SJSA1 (cell line): Measurements from ENCODE around the gene TMEM59. TPM values are rescaled to one million over a fixed set of nuclear protein-coding genes. Genes with fewer than 3 reads are reported as not detected.
"Not testable (repeated sequence)": the region's sequence is repeated elsewhere in the genome, so short reads cannot be mapped to it uniquely, and the experiment has no call there.

Source experiments
- DNase-seq, 2 experiments: peaks; one replicate each; pipeline ENCODE4 v3.0.0-alpha.2; 2015 to 2020; ENCODE audit warnings: low spot score in 2 of 2, low read depth in 1 of 2
- H3K27ac ChIP-seq: fragments of 250-450 bp; sonication (Bioruptor Pico); 2 replicates; pipeline ENCODE4 v1.5.1; 2020; ENCODE audit warnings: mild to moderate bottlenecking, moderate library complexity
- H3K27me3 ChIP-seq: fragments of 250-450 bp; sonication (Bioruptor Pico); replicated peaks from 2 replicates; pipeline ENCODE4 v1.5.1; 2020; ENCODE audit warnings: mild to moderate bottlenecking, moderate library complexity
- H3K36me3 ChIP-seq: fragments of 250-450 bp; sonication (Bioruptor Pico); 2 replicates; pipeline ENCODE4 v1.5.1; 2020; ENCODE audit warnings: mild to moderate bottlenecking
- H3K4me1 ChIP-seq: fragments of 250-450 bp; sonication (Bioruptor Pico); replicated peaks from 2 replicates; pipeline ENCODE4 v1.6.1; 2021; ENCODE audit warnings: mild to moderate bottlenecking
- H3K4me3 ChIP-seq: fragments of 250-450 bp; sonication (Bioruptor Pico); 2 replicates; pipeline ENCODE4 v1.5.1; 2020; ENCODE audit warnings: mild to moderate bottlenecking
- H3K9me3 ChIP-seq: fragments of 250-450 bp; sonication (Bioruptor Pico); replicated peaks from 2 replicates; pipeline ENCODE4 v1.5.1; 2020; ENCODE audit warnings: mild to moderate bottlenecking
- total RNA-seq: library from RNA; depleted of rRNA; stranded (reverse); fragments of >200 nt; shearing (Covaris generic); gene quantifications from 2 replicates; pipeline ENCODE4 v1.2.3, GENCODE V29; 2014; rRNA removed

The TMEM59 gene, protein sequence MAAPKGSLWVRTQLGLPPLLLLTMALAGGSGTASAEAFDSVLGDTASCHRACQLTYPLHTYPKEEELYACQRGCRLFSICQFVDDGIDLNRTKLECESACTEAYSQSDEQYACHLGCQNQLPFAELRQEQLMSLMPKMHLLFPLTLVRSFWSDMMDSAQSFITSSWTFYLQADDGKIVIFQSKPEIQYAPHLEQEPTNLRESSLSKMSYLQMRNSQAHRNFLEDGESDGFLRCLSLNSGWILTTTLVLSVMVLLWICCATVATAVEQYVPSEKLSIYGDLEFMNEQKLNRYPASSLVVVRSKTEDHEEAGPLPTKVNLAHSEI
- total RNA-seq = 310 and 384 TPM in 2 replicates

DNA sequence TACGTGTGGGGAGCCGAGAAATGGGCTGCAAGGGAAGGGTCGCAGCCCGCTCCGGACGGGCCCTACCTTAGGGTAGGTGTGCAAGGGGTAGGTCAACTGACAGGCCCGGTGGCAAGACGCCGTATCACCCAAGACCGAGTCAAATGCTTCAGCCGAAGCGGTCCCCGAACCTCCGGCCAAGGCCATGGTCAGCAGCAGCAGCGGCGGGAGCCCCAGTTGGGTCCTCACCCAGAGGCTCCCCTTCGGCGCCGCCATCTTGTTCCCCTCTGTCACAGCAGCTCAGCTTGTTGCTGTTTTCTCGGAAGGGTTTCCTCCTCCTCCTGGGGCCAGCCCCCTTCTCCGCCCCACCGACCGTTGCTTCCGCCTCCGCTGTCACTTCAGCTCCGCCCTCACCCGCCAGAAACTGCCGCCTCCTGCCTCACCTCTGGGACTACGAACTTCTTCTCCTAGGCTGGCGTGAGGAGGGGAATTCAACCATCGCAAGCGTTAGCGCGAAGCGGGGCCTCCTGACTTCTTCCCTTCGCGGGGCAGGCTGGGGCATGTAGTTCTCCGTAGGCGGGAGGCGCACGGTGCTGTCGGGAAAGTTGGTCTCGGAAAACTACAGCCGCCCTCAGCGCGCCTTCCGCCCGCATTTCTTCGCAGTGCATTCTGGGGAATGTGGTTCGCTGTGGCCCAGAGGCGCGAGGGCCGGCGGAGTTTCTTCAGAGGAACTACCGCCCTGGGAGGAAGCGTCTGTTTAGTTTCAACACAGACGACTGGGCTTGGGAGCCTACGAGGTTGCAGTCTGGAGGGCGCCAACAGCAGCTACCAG lies at the start of gene TMEM59, which contains the start of gene TCEANC2:
Gene TMEM59 (minus strand): TSS at position 271 of the 811 bp plus-strand sequence. CDS start 16 bp downstream, at position 255.
Gene TCEANC2 (plus strand): TSS at position 675 of the 811 bp plus-strand sequence. CDS start 815 bp downstream, outside the sequence.
- DNase-seq = peak; percentile 99
- H3K9me3 ChIP-seq = no peaks in the 10 kb centered on the region
- peak within 1 kb of the TSS; percentile 70 for H3K4me3 ChIP-seq
- H3K27me3 ChIP-seq = no peaks in the 10 kb centered on the region
- peak within 1 kb of the TSS; percentile 75 for H3K27ac ChIP-seq
- H3K36me3 ChIP-seq = peaks cover 3% of the 10 kb centered on the region; the same call in 1 of the 2 replicates
- peaks cover 13% of the 10 kb centered on the region for H3K4me1 ChIP-seq

DNA sequence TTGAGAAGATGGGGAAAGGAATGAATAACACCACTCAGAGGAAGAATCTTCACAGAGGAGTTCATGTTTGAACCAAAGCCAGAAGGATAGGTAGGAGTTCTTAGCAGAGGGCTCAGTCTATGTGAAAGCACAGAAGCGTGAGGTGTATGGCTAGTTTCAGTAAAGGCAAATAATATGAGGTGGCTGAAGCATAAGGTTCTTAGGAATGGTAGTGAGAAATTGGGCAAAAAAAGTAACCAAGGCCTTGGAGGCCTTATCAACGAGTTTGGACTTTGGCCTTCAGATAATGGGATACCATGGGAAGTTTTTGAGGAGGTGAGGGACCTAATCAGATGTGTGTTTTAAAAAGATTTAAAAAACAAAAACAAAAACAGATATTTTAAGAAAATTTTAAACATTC lies 47.5 kb upstream of the TMEM59 start:
- H3K4me3 ChIP-seq = no peak overlapping the region
- no peak for DNase-seq
- H3K4me1 ChIP-seq = 0 out of 2 replicates have a peak, but pooled peaks cover 1% of the 10 kb centered on the region
- no peak overlapping the region for H3K27ac ChIP-seq
- H3K9me3 ChIP-seq = no peaks in the 10 kb centered on the region
- no peaks in the 10 kb centered on the region; the same call in 1 of the 2 replicates for H3K36me3 ChIP-seq
- H3K27me3 ChIP-seq = no peaks in the 10 kb centered on the region

DNA sequence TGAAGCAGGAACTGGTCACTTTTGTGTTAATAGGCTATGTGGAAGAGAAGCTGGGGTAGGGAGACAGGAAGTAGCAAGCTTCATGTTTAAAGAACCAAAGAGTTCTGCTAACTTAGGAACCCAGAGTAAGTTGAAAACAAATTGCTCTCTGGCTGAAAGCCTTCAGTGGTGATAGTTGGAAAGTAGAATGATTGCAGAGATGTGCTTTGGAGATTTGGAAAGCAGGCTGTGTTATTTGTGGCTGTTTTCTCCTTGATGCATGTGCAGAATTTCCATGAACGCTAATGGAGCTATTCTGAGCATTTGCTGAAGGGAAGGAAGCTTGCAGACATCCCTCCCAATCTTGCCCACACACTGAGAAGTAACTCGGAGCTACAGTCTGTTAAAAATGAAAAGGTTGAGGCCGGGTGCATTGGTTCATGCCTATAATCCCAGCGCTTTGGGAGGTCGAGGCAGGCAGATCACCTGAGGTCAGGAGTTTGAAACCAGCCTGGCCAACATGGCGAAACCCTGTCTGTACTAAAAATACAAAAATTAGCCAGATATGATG lies 46.1 kb upstream of the TMEM59 start:
- Histone ChIP-seq H3K4me3 (no peak overlapping the region), H3K9me3 (no peaks in the 10 kb centered on the region), H3K27me3 (no peaks in the 10 kb centered on the region), H3K27ac (no peak overlapping the region), H3K36me3 (no peaks in the 10 kb centered on the region; the same call in 1 of the 2 replicates), H3K4me1 (no peaks in the 10 kb centered on the region)
- no peak for DNase-seq

DNA sequence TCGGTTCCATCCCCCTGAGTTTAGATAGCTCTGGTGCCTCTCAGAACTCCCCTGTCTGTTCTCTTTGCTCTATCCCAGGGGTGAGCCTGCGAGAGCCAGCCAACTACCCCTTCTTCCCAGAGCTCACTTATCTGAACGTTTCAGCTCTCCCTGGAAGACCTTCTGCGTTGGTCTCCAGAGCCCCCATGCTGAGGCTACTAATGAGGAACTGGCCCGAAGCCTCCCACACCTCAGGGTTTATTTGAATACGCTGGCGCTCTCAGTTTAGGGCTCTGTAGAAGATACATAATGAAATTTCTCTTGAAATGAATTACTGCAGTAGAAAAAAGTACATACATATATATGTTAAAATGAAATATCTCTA lies 43.9 kb upstream of the TMEM59 start:
- H3K27ac ChIP-seq = no peak overlapping the region
- H3K4me3 ChIP-seq = no peak overlapping the region
- no peaks in the 10 kb centered on the region; the same call in 1 of the 2 replicates for H3K36me3 ChIP-seq
- H3K9me3 ChIP-seq = no peaks in the 10 kb centered on the region
- H3K27me3 ChIP-seq = no peaks in the 10 kb centered on the region
- no peaks in the 10 kb centered on the region for H3K4me1 ChIP-seq
- DNase-seq = no peak

DNA sequence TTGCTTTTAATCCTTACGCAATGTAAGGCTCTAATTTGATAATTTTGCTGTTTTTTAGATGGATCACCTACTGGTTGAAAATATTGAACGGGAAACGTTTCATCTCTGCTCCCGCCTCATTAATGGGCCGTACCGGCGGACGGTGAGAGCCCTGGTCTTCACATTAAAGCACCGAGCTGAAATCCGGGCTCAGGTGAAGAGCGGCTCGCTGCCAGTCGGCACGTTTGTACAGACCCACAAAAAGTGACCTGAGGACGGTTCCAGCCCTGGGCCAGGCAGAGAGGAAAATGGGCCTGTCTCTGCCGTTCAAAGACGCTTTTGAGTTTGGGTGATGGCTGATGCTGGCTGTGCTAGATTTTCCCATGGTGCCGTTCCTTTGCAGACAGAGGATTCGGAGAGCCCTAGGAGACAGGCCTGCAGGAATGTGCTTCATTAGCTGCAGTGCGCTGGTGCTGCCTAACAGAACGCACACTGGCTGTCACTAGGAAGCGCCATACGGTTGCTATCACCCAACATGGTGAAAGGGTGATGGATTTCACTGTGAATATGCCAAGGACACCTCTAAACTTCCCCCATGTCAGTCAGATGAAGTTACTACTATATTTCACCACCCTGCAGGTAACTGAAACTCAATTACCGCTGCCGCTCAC lies 43.3 kb upstream of the TMEM59 start:
- H3K27me3 ChIP-seq = no peaks in the 10 kb centered on the region
- no peaks in the 10 kb centered on the region for H3K4me1 ChIP-seq
- H3K27ac ChIP-seq = no peak overlapping the region
- no peaks in the 10 kb centered on the region for H3K9me3 ChIP-seq
- DNase-seq = no peak
- H3K36me3 ChIP-seq = no peaks in the 10 kb centered on the region; the same call in 1 of the 2 replicates
- no peak overlapping the region for H3K4me3 ChIP-seq

DNA sequence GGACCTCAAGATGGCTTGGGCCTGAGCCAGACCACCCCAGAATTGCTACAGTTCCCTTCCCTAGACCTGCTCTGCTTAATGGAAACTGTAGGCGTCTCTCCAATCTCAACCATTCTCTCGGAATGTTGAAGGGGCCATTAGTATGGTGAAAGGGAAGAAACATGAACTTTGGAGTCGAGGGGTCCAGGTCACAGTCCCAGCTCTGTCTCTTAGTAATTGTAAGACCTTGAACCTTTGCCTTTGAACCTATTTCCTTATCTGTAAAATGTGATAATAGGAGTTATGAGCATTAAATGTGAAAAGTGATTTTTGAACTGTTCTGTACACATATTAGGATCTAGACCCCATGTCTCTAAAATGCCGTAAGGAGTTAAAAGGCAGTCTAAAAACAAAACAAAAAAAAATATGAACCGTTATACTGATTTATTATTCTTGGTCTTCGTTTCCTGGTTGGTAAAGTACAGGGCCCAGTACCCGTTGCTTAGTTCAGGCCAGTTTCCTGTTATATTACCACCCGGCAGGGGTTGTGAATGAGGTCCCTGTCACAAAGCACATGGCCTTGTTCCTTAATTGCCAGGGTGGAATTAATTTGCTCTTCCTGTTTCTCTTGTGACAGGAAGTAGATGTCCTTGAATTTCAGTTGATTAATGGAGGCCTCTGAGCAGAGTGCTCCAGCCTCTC lies 42.7 kb upstream of the TMEM59 start:
- no peak overlapping the region for H3K4me3 ChIP-seq
- H3K36me3 ChIP-seq = no peaks in the 10 kb centered on the region; the same call in 1 of the 2 replicates
- H3K27me3 ChIP-seq = no peaks in the 10 kb centered on the region
- no peak for DNase-seq
- no peaks in the 10 kb centered on the region for H3K4me1 ChIP-seq
- H3K27ac ChIP-seq = no peak overlapping the region
- H3K9me3 ChIP-seq = no peaks in the 10 kb centered on the region

DNA sequence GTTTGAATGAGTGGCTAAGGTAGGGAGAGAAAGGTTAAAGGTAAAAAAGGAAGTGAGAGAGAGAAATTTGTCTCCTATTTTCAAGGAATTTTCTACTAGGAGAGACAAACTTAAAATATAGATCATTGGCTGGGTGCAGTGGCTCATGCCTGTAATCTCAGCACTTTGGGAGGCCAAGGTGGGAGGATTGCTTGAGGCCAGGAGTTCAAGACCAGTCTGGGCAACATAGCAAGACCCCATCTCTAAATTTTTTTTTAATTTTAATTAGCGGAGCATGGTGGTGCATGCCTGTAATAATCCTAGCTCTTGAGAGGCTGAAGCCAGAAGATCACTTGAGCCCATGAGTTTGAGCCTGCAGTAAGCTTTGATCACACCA lies 41.7 kb upstream of the TMEM59 start:
- not testable (repeated sequence) for H3K9me3 ChIP-seq, H3K4me1 ChIP-seq, H3K4me3 ChIP-seq, H3K36me3 ChIP-seq, DNase-seq, H3K27ac ChIP-seq, H3K27me3 ChIP-seq

DNA sequence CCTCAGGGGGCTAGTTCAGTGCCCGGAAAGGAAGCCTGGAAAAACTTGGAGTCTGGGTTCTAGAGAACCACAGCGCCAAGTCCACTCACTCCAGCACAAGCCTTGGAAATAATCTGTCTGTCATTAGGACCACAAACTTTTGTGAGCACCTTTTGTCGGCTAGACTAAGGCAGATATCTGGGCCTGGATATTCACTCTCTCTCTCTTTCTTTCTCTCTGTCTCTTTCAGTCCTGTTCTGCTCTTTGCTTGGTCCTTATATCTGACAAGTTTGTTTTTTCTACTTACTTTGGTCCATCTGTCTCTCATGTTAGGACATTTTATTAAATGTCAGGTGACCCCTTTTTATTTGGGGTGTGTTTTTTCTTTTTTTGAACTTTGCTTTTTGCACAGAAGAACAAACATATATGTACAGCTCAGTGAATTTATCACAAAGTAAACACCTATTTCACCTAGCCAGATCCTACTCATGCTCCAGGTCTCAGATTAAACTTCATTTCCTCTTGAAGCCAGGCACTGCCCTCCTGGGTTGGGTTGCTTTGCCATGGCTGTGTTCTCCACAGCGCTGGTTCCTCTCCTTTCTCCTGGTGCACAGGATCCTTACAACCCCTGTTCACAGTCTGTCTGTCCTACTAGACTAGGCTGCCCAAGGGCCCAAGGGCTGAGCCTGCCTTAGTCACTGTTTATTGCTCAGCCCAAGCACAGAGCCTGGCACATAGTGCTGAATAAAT lies 41.2 kb upstream of the TMEM59 start:
- H3K4me1 ChIP-seq = no peaks in the 10 kb centered on the region
- no peaks in the 10 kb centered on the region for H3K9me3 ChIP-seq
- H3K27ac ChIP-seq = no peak overlapping the region
- H3K27me3 ChIP-seq = no peaks in the 10 kb centered on the region
- H3K4me3 ChIP-seq = no peak overlapping the region
- no peaks in the 10 kb centered on the region; the same call in 1 of the 2 replicates for H3K36me3 ChIP-seq
- DNase-seq = no peak

DNA sequence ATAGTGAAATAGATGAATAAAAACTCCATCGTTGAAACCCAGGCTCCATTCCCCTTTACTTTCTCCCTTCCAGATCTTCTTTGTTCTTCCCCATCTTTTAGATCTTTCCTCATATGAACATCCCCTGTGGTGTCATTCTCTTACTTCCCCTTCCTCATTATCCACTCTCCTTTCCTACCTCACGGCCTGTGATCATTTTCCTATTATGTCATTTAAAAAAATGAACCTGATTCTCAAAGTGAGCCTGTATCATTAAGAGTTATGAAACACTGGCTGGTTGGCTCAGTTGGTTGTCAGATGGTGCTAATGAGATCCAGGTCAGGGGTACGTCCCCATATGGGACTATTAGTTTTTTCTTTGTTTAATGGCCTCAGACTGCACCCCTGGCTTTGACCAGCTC lies 38.7 kb upstream of the TMEM59 start:
- no peaks in the 10 kb centered on the region for H3K36me3 ChIP-seq
- H3K9me3 ChIP-seq = no peaks in the 10 kb centered on the region
- no peak overlapping the region for H3K27ac ChIP-seq
- no peaks in the 10 kb centered on the region for H3K4me1 ChIP-seq
- H3K27me3 ChIP-seq = no peaks in the 10 kb centered on the region
- H3K4me3 ChIP-seq = no peak overlapping the region
- no peak for DNase-seq

DNA sequence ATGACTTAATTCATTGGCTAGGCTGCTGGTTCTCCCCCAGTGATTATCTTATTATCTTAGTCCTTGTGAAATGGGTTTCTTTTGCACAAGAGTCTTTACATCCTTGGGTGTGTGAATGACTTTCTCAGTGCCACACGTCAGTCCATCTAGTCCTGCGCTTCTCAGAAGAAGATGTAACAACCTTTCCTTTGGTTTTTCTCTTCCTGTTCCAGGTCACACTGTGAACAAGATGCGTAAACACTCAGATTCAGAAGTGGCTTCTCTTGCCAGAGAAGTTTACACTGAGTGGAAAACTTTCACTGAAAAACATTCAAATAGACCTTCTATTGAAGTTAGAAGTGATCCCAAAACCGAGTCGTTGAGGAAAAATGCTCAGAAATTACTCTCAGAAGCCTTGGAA lies 35.4 kb upstream of the TMEM59 start:
- Histone ChIP-seq H3K9me3 (no peaks in the 10 kb centered on the region), H3K36me3 (no peaks in the 10 kb centered on the region), H3K4me1 (no peaks in the 10 kb centered on the region), H3K27ac (no peak overlapping the region), H3K4me3 (no peak overlapping the region), H3K27me3 (no peaks in the 10 kb centered on the region)
- DNase-seq = no peak

DNA sequence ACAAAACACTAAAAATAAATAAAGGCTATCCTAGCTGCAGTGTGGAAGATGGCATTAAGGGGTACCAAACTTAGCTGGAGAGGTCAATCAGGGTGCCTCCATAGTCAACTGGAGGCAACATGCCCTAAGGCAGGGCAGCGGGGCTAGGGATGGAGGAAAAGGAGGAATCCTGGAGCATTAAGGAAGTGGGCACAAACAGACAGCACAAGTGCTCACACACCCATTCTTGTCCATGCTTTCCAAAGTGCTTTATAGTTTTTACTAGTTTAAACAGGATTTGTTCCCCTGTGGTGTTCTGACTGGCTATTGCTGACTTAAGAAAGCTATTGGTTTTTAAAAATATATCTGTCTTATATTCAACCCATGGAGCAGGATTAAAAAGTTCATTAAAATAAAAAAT lies 33.8 kb upstream of the TMEM59 start:
- H3K36me3 ChIP-seq = no peaks in the 10 kb centered on the region
- H3K4me1 ChIP-seq = 0 out of 2 replicates have a peak, but pooled peaks cover under 1% of the 10 kb centered on the region
- 0 out of 2 replicates have a peak, but pooled peaks cover 2% of the 10 kb centered on the region for H3K9me3 ChIP-seq
- DNase-seq = no peak
- no peak overlapping the region for H3K4me3 ChIP-seq
- no peaks in the 10 kb centered on the region for H3K27me3 ChIP-seq
- no peak overlapping the region for H3K27ac ChIP-seq

DNA sequence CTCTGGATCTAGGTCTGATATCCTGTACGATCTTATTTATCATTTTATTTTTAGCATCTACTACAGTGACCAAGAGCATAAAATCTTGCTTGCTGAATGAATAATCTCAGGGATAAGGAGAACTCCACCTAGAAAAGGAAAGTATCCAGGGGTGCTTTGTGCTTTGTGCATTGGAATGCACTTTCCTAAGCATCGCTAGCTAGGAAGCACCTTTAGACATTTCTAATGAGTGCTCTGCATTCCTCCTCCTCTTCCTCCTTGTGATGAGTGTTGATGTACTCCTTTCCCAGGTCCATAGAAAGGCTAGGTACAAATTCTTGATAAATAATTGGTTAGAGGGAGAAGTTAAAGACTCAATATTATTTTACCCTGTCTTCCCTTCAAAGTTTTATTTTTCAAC lies 31.8 kb upstream of the TMEM59 start:
- Histone ChIP-seq H3K27ac (no peak overlapping the region), H3K27me3 (no peaks in the 10 kb centered on the region), H3K36me3 (no peaks in the 10 kb centered on the region), H3K4me1 (0 out of 2 replicates have a peak, but pooled peaks cover 3% of the 10 kb centered on the region), H3K4me3 (no peak overlapping the region), H3K9me3 (0 out of 2 replicates have a peak, but pooled peaks cover 2% of the 10 kb centered on the region)
- no peak for DNase-seq
